ENCODE results near the gene BCL10. TPM values are rescaled to one million over a fixed set of nuclear protein-coding genes. Genes with fewer than 3 reads are reported as not detected.

Gene BCL10
- total RNA-seq, 2 experiments from 2014 or later, result 26.3 to 27.7 TPM

GRCh38 chr1:85240174-85240601 is 36.2 kb downstream of the BCL10 start:
- POLR2A ChIA-PET, result no interaction called here

GRCh38 chr1:85237613-85238012 is 38.8 kb downstream of the BCL10 start:
- POLR2A ChIA-PET, result no interaction called here
- CTCF ChIA-PET, result no interaction called here

More at GRCh38 chr1:85240174-85240601, 36.2 kb downstream of the BCL10 start:
- CTCF ChIA-PET, result interaction anchor here (0.5 to 1.0 kb wide), 3 partner anchors 14 to 310 kb away, joined by 3 to 7 read pairs (median 4); no protein-coding TSS in a partner anchor

- ChIA-PET CTCF (no interaction called here), POLR2A (no interaction called here)
Measured at GRCh38 chr1:85230305-85230977, 46.0 kb downstream of the BCL10 start.

- POLR2A ChIA-PET, result no interaction called here
- CTCF ChIA-PET, result no interaction called here
Measured at GRCh38 chr1:85229574-85230097, 46.8 kb downstream of the BCL10 start.

GRCh38 chr1:85228972-85229371 is 47.5 kb downstream of the BCL10 start:
- POLR2A ChIA-PET, result no interaction called here

GRCh38 chr1:85225624-85226380 is 50.6 kb downstream of the BCL10 start:
- CTCF ChIA-PET, result interaction anchor here (0.7 kb wide), 1 partner anchor 13 kb away, joined by 4 read pairs; no protein-coding TSS in a partner anchor

More at GRCh38 chr1:85228972-85229371, 47.5 kb downstream of the BCL10 start:
- CTCF ChIA-PET, result interaction anchor here (0.6 kb wide), 1 partner anchor 284 kb away, joined by 3 read pairs; no protein-coding TSS in a partner anchor

GRCh38 chr1:85224734-85225623 is 51.5 kb downstream of the BCL10 start:
- POLR2A ChIA-PET, result no interaction called here
- CTCF ChIA-PET, result interaction anchor here (0.7 kb wide), 1 partner anchor 12 kb away, joined by 4 read pairs; no protein-coding TSS in a partner anchor

More at GRCh38 chr1:85225624-85226380, 50.6 kb downstream of the BCL10 start:
- POLR2A ChIA-PET, result no interaction called here

- CTCF ChIA-PET, result no interaction called here
- POLR2A ChIA-PET, result no interaction called here
Measured at GRCh38 chr1:85224295-85224694, 52.1 kb downstream of the BCL10 start.

GRCh38 chr1:85223334-85223733 is 53.1 kb downstream of the BCL10 start:
- CTCF ChIA-PET, result no interaction called here
- POLR2A ChIA-PET, result no interaction called here

GRCh38 chr1:85220756-85221201 is 55.7 kb downstream of the BCL10 start:
- POLR2A ChIA-PET, result no interaction called here
- CTCF ChIA-PET, result no interaction called here

GRCh38 chr1:85219853-85220610 is 56.4 kb downstream of the BCL10 start:
- CTCF ChIA-PET, result no interaction called here
- POLR2A ChIA-PET, result no interaction called here

- ChIA-PET CTCF (no interaction called here), POLR2A (interaction anchor here (0.7 kb wide), 1 partner anchor 26 kb away, joined by 6 read pairs; no protein-coding TSS in a partner anchor)
Measured at GRCh38 chr1:85216697-85217096, 59.7 kb downstream of the BCL10 start.

Other genes starting within 250 kb of the BCL10 start
- under 1 TPM; 0.32 to 0.46 TPM for gene MCOLN3, start 228.1 kb downstream of the BCL10 start, total RNA-seq
- 1 to 10 TPM; 3.6 to 4.4 TPM for gene SYDE2, start 75.6 kb downstream of the BCL10 start, total RNA-seq
- 10 to 100 TPM; 26.8 to 28.3 TPM for gene C1orf52, start 17.0 kb downstream of the BCL10 start, total RNA-seq
- under 1 TPM; 0.04 TPM for gene DDAH1, start 188.5 kb upstream of the BCL10 start, total RNA-seq